ENCODE data around the gene REPS2. TPM values are rescaled to one million over a fixed set of nuclear protein-coding genes. Genes with fewer than 3 reads are reported as not detected.

REPS2 gene
- total RNA-seq, 1 experiment from 2014 or later: 4.5 TPM

DNA sequence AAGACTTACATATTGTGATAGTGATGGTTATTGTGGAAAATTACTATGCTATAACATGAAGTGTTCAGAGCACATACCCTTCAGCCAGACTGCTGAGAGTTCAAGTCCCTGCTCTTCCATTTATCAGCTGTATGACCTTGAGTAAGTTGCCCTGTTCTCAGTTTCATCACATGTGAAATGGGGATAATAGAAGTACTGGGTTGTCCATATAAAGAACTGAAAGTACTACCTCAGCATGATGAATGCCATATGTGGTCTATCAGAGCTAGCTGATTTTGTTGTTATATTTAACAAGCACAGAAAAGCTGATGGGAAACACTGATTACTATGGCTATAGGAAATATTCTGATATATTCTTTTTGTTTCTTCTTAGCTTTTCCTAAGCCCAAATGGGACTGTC is 115.6 kb downstream of the REPS2 start:
- H3K4me3 ChIP-seq (ENCODE audit: low read depth in 2 of 2, low read length in 2 of 2): no peak overlapping the region
- ATAC-seq (no peak), DNase-seq (ENCODE audit: low read depth, low spot score) (no peak)
- no peaks in the 10 kb centered on the region for H3K9me3 ChIP-seq (ENCODE audit: control insufficient read depth, insufficient read depth, low read depth, low read length)
- no peak overlapping the region for H3K27ac ChIP-seq (ENCODE audit: low read length)
- no peaks in the 10 kb centered on the region for H3K27me3 ChIP-seq (ENCODE audit: control insufficient read depth, insufficient read depth, low read length)
- in situ Hi-C loops (cut with HindIII; ENCODE audit: low pct_unique_long_range_greater_than_20kb, low sequenced_read_pairs) (no loop called here), intact Hi-C loops (cut with micrococcal nuclease; ENCODE audit: unreplicated experiment) (no loop called here)
- TF ChIP-seq, protein P1, sequence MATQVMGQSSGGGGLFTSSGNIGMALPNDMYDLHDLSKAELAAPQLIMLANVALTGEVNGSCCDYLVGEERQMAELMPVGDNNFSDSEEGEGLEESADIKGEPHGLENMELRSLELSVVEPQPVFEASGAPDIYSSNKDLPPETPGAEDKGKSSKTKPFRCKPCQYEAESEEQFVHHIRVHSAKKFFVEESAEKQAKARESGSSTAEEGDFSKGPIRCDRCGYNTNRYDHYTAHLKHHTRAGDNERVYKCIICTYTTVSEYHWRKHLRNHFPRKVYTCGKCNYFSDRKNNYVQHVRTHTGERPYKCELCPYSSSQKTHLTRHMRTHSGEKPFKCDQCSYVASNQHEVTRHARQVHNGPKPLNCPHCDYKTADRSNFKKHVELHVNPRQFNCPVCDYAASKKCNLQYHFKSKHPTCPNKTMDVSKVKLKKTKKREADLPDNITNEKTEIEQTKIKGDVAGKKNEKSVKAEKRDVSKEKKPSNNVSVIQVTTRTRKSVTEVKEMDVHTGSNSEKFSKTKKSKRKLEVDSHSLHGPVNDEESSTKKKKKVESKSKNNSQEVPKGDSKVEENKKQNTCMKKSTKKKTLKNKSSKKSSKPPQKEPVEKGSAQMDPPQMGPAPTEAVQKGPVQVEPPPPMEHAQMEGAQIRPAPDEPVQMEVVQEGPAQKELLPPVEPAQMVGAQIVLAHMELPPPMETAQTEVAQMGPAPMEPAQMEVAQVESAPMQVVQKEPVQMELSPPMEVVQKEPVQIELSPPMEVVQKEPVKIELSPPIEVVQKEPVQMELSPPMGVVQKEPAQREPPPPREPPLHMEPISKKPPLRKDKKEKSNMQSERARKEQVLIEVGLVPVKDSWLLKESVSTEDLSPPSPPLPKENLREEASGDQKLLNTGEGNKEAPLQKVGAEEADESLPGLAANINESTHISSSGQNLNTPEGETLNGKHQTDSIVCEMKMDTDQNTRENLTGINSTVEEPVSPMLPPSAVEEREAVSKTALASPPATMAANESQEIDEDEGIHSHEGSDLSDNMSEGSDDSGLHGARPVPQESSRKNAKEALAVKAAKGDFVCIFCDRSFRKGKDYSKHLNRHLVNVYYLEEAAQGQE (IDR thresholded peaks at IDR 0.05; ENCODE audit: insufficient read depth in 1 of 2, low read depth in 2 of 2, low read length in 1 of 2): no peak
- TF ChIP-seq SIN3A (IDR thresholded peaks at IDR 0.05; ENCODE audit: borderline replicate concordance, insufficient read depth, low read depth, low read length) (no peak), TCF7L2 (IDR thresholded peaks at IDR 0.05; ENCODE audit: low read depth, low read length) (no peak), POLR2AphosphoS5 (IDR thresholded peaks at IDR 0.05; ENCODE audit: low read depth, low read length) (no peak)
- TF ChIP-seq, protein P2, sequence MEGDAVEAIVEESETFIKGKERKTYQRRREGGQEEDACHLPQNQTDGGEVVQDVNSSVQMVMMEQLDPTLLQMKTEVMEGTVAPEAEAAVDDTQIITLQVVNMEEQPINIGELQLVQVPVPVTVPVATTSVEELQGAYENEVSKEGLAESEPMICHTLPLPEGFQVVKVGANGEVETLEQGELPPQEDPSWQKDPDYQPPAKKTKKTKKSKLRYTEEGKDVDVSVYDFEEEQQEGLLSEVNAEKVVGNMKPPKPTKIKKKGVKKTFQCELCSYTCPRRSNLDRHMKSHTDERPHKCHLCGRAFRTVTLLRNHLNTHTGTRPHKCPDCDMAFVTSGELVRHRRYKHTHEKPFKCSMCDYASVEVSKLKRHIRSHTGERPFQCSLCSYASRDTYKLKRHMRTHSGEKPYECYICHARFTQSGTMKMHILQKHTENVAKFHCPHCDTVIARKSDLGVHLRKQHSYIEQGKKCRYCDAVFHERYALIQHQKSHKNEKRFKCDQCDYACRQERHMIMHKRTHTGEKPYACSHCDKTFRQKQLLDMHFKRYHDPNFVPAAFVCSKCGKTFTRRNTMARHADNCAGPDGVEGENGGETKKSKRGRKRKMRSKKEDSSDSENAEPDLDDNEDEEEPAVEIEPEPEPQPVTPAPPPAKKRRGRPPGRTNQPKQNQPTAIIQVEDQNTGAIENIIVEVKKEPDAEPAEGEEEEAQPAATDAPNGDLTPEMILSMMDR (IDR thresholded peaks at IDR 0.05): no peak
- ChIA-PET POLR2A (no interaction called here), CTCF (no interaction called here)
- H3K36me3 ChIP-seq (ENCODE audit: control insufficient read depth, insufficient read depth, low read length): no peaks in the 10 kb centered on the region
- no peaks in the 10 kb centered on the region for H3K4me1 ChIP-seq (ENCODE audit: control insufficient read depth, insufficient read depth, low read length)
- BruUV-seq (replicated peaks): no TSS peak

DNA sequence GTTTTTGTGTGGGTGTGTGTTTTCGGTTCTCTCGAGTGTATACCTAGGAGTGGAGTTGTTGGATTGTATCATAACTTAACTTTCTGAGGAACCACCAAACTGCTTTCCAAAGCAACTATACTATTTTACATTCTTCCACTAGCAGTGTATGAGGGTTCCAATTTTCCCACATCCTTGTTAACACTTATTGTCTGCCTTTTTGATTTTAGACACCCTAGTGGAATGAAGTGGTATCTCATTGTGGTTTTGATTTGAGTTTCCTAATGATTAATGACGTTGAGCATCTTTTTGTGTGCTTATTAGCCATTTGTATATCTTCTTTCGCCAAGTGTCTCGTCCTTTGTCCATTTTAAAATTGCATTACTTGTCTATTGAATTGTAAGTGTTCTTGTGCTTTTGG is 118.6 kb downstream of the REPS2 start:
- intact Hi-C loops (cut with micrococcal nuclease; ENCODE audit: unreplicated experiment): no loop called here
- ChIA-PET POLR2A (no interaction called here), CTCF (no interaction called here)
- H3K36me3 ChIP-seq (ENCODE audit: control insufficient read depth, insufficient read depth, low read length): no peaks in the 10 kb centered on the region
- TF ChIP-seq SIN3A (IDR thresholded peaks at IDR 0.05; ENCODE audit: borderline replicate concordance, insufficient read depth, low read depth, low read length) (no peak), TCF7L2 (IDR thresholded peaks at IDR 0.05; ENCODE audit: low read depth, low read length) (no peak), POLR2AphosphoS5 (IDR thresholded peaks at IDR 0.05; ENCODE audit: low read depth, low read length) (no peak)
- TF ChIP-seq, protein P1 (IDR thresholded peaks at IDR 0.05; ENCODE audit: insufficient read depth in 1 of 2, low read depth in 2 of 2, low read length in 1 of 2): no peak
- no peaks in the 10 kb centered on the region for H3K9me3 ChIP-seq (ENCODE audit: control insufficient read depth, insufficient read depth, low read depth, low read length)
- no peak for ATAC-seq
- no TSS peak for BruUV-seq (replicated peaks)
- H3K4me1 ChIP-seq (ENCODE audit: control insufficient read depth, insufficient read depth, low read length): no peaks in the 10 kb centered on the region
- H3K4me3 ChIP-seq (ENCODE audit: low read depth in 2 of 2, low read length in 2 of 2): no peak overlapping the region
- no peak for DNase-seq (ENCODE audit: low read depth, low spot score)
- in situ Hi-C loops (cut with HindIII; ENCODE audit: low pct_unique_long_range_greater_than_20kb, low sequenced_read_pairs): no loop called here
- H3K27me3 ChIP-seq (ENCODE audit: control insufficient read depth, insufficient read depth, low read length): no peaks in the 10 kb centered on the region
- no peak overlapping the region for H3K27ac ChIP-seq (ENCODE audit: low read length)

Data from Panc1 (cell line).